Skin of body (tissue), 2 donors: ENCODE results near the gene UCP2. TPM values are rescaled to one million over a fixed set of nuclear protein-coding genes. Genes with fewer than 3 reads are reported as not detected.
"Not testable (repeated sequence)": the region's sequence is repeated elsewhere in the genome, so short reads cannot be mapped to it uniquely, and the experiment has no call there.

ENCODE experiments used
- DNase-seq: peaks from one replicate; lab custom pipeline; 2025; lab: John Stamatoyannopoulos, UW
- total RNA-seq: library from RNA; depleted of rRNA; stranded (reverse); fragments of >200 nt; gene quantifications from one replicate; pipeline ENCODE4 v1.2.3, GENCODE V29; 2014

UCP2 gene
- total RNA-seq, 1 donor from 2014 or later: 22.9 TPM

DNA sequence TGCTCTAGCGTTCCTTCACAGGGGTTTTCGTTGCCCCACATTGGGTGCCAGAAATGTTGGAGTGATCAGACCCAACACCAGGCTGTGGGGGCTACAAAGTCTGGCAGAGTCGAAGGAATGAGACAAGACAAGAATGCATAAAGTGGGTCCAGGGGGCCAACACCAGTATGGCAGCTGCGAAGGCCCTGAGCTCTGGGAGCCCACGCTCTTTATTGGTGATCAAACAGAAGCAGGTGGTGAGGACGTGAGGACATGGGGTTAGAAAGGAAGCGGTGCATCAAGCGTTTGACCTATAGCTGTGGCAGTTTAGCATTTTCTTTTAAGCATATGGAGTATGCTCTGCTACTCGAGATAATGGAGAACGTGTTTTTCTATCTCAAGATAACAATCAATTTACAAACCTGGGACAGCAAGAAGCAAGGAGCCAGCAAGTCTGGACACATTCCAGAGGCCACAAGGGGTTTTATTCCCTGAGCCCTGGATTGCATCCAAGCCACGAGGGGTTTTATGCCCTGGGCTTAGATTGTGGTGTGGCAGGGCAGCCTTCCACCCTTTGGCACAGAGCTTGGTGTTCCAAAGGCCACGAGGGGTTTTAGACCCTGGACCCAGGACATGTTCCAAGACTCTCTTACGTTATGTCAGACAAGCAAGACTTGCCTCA, 35.7 kb downstream of the UCP2 start:
- DNase-seq: no peak

DNA sequence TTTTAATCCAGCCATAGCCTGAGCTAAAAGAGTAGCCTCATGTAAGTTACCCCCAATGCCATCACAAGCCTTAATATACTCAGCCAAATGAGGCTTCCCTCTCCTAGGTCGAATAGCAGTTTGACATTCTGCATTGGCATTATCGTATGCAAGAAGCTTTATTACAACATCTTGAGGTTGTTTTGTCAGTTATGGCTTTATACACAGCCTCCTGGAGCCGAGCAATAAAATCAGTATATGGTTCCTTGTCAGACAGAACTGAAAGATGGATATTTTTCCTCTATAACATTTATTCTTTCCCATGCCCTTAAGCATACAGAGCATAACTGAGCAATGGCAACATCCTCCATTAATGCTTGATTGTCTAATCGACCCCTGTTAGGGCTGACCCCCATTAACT, 37.2 kb downstream of the UCP2 start:
- no peak for DNase-seq

DNA sequence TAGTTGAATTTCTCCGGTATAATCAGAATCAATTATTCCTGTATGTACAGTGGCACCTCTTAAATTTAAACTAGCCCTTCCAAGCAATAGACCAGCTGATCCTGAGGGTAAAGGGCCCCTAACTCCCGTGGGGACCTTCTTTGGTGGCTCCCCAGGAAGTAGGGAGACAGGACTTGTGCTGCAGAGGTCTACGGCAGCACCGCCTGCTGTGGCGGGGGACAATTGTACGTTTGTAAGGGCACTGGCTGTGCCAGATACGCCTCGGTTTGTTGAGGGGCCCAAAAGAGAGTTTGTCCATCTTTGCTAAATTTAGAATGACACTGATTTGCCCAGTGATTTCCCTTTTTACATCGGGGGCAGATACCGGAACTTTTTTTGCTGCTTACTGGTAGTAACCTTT, 37.7 kb downstream of the UCP2 start:
- DNase-seq: no peak

DNA sequence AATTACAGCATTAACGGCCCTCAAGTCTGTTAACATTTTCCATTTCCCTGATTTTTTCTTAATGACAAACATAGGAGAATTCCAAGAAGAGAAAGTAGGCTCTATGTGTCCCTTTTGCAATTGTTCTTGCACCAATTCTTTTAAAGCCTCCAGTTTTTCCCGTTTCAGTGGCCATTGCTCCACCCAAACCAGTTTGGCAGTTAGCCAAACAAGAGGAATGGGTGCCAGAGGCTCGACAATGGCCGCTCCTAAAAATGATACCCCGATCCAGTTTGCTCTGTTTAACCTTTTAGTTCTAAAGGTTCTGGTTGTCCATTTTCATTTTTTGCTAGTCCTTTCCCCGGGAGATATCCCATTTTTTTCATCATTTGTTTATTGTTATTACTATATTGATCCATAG, 38.6 kb downstream of the UCP2 start:
- DNase-seq: no peak

DNA sequence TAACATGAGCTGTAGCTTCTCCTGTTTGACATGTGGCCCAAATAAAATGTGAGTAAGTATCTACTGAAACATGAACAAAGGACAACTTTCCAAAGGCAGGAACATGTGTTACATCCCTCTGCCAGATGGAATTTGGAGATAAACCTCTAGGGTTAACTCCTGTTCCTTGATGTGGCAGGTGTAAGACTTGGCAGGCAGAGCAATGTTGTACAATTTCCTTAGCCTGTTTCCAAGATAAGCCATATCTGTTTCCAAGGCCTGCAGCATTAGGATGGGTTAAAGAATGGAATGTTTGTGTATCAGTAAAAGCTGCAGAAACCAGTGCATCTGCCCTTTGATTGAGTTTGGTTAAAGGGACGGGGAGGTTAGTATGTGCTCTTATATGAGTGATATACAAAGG, 40.6 kb downstream of the UCP2 start:
- DNase-seq: peak; percentile 19

DNA sequence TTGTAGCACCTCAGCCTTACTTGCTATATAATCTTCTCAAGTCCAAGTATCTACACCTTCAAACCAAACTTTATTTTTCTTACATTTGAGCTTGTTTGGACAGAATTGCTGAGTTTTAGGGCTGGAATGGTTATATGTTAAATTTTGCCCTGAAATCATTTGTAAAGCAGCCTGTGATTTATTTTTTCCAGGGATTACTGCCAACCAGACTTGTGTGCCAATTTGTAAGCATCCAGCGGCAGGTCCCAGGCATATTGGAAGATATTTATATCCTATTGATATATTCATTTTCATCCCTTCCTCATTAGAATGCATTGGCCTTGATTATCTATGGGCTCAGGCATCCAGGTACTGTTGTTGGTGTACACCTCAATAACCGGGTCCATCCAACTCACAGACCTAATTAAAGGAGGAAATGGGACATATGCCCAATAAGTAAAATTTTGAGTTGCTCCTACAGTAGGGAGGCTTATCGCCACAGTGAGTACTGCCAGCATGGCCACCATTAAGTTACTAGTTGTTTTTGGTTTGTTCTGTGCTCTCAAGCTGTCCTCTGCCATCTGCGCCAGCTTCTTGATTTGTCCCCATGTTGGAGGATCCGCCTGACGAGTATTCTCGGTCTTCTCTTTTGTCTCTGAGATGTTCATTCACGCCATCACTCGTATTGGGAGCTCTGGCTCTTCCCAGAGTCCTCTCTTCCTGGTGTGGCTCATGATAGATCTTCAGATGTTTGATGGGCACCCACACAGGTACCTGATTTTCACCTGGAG, 41.7 kb downstream of the UCP2 start:
- no peak for DNase-seq

DNA sequence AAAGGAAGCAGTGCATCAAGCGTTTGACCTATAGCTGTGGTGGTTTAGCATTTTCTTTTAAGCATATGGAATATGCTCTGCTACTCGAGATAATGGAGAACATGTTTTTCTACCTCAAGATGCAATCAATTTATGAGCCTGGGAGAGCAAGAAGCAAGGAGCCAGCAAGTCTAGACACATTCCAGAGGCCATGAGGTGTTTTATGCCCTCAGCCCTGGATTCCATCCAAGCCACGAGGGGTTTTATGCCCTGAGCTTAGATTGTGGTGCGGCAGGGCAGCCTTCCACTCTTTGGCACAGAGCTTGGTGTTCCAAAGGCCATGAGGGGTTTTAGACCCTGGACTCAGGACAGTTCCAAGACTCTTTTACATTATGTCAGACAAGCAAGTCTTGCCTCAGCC, 43.5 kb downstream of the UCP2 start:
- no peak for DNase-seq

DNA sequence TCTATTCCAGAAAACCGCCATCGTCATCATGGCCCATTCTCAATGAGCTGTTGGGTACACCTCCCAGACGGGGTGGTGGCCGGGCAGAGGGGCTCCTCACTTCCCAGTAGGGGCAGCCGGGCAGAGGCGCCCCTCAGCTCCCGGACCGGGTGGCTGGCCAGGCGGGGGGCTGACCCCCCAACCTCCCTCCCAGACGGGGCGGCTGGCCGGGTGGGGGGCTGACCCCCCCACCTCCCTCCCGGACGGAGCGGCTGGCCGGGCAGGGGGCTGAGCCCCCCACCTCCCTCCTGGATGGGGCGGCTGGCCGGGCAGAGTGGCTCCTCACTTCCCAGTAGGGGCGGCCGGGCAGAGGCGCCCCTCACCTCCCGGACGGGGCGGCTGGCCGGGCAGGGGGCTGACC, 46.6 kb downstream of the UCP2 start:
- DNase-seq: not testable (repeated sequence)

DNA sequence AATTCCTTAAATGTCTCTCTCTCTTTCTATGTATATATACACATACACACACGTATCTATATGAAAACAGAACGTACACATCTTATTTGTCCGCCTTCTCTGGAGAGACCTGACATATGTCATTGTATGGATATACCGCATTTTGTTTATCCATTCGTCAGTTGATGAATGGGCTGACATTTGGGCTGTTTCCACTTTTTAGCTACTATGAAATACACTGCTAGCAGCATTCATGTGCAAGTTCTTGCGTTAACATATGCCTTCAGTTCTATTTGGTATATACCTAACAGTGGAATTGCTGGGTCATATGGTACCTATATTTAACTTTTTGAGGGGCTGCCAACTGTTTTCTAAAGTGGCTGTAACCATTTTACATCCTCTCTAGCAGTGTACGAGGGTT, 49.9 kb downstream of the UCP2 start:
- no peak for DNase-seq

DNA sequence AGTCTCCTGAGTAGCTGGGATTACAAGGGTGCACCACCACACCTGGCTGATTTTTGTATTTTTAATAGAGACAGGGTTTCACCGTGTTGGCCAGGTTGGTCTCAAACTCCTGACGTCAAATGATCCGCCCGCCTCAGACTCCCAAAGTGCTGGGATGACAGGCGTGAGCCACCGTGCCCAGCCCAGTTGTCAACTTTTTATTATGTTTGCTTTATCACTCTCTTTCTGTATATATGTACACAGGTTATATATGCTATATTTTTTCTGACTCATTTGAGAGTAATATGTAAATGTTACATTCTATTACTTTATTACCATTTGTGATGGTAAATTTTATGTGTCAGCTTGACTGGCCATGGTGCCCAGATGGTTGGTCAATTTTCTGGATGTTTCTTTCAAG, 50.7 kb downstream of the UCP2 start:
- DNase-seq: no peak

DNA sequence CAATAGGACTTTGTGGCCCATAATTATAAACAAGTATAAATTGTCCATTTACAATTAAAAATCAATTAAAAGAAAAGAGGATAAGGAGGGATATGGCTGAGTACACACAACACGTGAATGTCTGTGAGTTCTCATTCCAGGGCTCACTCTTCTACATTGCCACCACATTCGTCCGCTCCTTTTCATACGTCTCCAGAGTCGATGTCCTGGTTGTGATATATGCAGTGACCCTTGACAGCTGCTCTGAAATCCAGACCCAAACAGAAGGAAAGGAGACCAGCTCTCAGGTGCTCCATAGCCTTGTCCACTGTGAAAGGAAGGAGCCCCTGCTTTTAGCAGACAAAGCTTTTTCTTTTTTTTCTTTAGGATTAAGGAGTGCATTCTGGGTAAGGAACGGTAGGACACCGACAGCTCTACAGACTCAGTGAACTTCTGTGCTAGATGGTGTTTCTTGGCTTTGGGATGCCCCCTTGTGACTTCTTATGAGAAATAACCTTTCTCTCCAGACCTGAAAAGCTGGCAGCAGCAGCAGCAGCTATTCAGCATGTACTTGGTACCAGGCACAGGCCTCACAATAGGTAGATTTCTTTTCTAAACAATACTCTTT, 51.5 kb downstream of the UCP2 start:
- DNase-seq: no peak

DNA sequence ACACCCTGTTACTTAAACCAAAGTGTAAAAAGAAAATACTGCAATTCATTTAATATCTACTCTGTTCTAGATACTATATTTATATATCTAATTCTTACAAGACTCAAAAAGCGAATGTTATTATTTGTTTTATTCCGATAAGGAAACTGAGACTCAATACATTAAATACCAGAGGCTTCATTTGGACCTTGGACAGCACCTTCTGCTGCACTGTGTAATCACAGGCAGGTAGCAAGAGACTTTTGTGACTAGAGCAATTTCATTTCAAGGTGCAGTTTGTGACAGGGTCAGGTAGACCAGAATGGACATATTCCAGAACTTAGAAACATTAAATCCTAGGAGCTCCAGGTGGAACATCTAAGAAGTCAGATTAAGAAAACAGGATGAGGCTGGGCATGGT, 53.3 kb downstream of the UCP2 start:
- DNase-seq: no peak

Other genes starting within 250 kb of the UCP2 start
- 82.4 TPM for gene RAB6A, start 221.8 kb downstream of the UCP2 start, total RNA-seq
- 30.6 TPM for gene MRPL48, start 195.0 kb downstream of the UCP2 start, total RNA-seq
- gene COA4, start 106.0 kb downstream of the UCP2 start, total RNA-seq: 27.0 TPM
- gene PAAF1, start 105.8 kb downstream of the UCP2 start, total RNA-seq: 14.3 TPM
- gene DNAJB13, start 31.8 kb downstream of the UCP2 start, total RNA-seq: not detected
- 0.39 TPM for gene UCP3, start 26.2 kb upstream of the UCP2 start, total RNA-seq
- gene C2CD3, start 188.2 kb upstream of the UCP2 start, total RNA-seq: 16.2 TPM
- gene PPME1, start 188.4 kb upstream of the UCP2 start, total RNA-seq: 28.3 TPM